Measurements from ENCODE around the gene NRXN2.

NRXN2 gene

DNA sequence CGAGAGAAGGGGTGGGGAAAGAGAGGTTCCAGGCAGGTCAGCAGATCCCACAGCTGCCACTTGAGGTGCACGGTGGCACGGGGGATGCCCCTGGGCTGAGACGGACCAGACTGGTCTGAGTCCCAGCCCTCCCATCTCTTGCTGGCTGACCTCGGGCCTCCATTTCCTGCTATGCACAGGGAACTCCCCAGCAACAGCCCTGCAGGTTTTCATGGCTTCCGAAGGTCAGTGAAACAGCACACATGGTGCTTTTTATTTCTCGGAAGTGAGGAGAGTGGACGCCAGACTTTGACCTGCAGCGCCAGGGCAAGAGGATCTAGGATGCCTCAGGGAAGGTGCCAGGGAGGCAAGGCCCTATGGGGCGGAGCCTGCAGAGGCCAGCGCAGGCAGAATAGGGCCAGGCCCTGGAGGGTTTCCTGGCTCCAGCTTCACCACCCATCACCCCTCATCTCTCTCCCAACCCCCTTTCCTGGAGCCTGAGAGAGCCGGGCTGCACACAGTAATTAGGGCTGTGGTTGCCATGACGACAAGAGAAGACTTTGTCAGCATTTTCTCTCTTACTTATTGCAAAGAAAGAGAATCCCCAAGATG, 102.5 kb downstream of the NRXN2 start:
- peak; percentile 58 for DNase-seq

- no peak for DNase-seq
Measured at GRCh38 chr11:64619811-64620380, 103.1 kb downstream of the NRXN2 start.

DNA sequence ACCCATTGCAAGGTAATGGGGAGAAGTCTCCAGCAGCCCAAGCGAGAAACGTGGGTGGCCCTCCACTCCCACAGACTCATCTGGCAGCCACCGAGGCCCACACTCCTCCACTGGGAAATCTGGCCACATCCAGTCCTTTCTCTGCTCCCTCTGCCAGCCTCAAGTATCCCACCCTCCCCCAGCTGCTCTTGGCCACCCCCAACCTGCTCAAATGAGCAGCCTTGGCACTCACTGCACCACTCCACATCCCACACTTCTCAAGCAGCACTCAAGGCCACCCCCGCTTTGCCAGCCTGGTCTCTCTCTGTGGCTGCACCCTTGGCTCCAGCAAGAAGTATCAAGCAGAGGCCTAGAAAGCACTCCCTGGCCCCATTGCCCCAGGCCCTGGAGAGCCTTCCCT, 103.8 kb downstream of the NRXN2 start:
- no peak for DNase-seq

GRCh38 chr11:64616817-64617216, 106.2 kb downstream of the NRXN2 start:
- no peak for DNase-seq

- DNase-seq: no peak
Measured at GRCh38 chr11:64614917-64615316, 108.1 kb downstream of the NRXN2 start.

DNA sequence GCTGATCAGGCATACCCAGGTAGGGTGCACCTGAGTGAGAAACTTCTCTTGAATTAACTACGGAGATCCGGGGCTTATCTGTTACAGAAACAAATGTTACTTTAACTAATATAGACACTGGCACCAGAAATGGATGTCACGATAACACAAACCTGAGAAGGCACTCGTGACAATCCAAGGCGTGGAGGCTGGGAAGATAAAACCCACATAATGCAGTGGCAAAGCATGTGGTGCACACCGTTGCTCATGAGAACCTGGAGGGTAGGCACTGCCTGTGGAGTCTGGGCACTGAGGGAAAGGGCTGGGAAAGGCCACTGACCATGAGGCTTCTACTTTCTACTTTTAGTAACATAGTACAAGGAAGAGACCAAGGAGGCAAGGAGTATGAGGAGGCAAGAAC, 109.3 kb downstream of the NRXN2 start:
- no peak for DNase-seq

GRCh38 chr11:64611869-64612646, 110.9 kb downstream of the NRXN2 start:
- no peak for DNase-seq

DNA sequence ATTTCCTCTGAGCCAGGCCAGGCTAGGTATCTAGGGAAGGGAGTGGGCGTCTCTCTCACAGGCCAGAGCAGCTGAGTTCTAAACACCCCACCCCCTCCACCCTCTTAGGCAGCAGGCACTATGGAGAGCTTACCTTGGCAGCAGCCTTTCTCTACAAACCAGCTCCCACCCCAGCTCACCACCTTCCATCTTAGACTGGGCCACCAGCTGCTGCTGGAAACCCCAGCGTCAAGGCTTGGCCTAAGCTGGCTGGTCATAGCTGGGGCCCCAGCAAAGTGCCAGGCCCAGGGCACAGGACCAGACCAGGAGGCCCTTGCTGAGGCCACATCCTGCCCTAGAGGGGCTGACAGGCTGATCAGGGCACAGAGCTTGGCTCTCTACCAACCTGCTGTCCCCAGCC, 111.8 kb downstream of the NRXN2 start:
- DNase-seq: no peak

DNA sequence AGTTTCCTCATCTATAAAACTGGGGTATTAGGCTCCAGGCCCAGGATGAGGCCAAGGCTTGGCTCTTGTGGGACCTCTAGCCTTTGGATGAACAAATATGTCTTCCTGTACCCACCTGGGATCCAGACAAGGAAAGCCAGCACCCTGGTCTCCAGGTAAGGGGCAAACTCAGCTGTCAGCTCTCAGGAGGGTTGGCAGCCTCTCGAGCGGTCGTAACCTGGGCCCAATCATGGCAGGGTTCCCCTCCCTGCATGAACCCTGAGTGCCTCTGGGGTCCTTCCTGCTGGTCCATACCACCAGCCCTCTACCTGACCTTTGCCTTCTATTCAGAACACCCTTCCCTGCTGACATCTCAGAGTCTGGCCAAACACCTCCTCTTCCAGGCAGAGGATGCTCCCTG, 112.4 kb downstream of the NRXN2 start:
- DNase-seq: no peak

DNA sequence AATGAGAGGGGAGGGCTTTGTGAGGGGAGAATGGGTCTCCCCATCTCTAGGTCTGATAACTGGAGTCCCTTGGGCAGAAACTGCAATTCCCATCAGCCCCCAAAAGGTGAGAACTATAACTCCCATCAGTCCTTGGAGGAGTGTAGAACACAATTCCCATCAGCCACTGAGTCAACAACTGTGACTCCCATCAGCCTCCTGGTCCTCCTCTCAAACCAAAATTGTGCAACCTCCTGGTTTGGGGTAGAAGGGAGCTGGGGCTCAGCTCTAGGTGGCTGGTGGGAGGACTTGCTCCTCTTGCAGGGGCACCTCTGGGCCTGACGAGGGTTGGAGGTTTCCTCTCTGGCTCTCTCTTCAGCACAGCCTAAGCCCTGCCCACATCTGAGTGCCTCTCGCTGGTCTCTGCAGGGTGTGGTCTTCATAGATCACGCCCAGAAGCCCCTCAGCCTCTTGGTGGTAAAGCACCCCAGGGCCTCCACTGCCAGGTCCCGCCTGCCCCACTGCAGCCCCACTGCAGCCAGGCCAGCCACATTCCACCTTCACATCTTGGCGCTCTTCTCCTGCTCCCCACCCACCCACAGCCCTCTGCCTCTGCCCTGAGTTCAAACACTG, 113.5 kb downstream of the NRXN2 start:
- DNase-seq: no peak

- DNase-seq: peak; percentile 9
Measured at GRCh38 chr11:64608636-64609035, 114.4 kb downstream of the NRXN2 start.

DNA sequence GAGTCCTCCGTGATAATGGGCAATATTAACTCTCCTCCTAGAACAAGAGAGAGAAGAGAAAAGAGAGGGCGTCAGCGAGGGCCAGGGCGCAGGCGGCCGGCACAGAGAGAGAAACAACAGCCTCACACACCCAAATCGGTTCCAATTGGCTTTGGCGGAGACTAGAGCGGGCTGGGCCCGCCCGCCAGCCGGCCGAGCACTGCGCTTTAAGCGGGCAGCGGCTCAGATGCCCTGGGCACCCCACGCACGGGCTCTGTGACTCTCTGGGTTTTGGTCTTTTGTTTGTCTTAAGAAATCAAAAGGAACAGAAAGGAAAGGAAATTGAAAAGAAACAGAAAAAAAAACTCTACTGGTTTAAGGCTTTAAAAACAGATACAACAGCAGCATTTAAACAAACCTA, 115.0 kb downstream of the NRXN2 start:
- DNase-seq: no peak

GRCh38 chr11:64607381-64607985, 115.5 kb downstream of the NRXN2 start:
- no peak for DNase-seq

DNA sequence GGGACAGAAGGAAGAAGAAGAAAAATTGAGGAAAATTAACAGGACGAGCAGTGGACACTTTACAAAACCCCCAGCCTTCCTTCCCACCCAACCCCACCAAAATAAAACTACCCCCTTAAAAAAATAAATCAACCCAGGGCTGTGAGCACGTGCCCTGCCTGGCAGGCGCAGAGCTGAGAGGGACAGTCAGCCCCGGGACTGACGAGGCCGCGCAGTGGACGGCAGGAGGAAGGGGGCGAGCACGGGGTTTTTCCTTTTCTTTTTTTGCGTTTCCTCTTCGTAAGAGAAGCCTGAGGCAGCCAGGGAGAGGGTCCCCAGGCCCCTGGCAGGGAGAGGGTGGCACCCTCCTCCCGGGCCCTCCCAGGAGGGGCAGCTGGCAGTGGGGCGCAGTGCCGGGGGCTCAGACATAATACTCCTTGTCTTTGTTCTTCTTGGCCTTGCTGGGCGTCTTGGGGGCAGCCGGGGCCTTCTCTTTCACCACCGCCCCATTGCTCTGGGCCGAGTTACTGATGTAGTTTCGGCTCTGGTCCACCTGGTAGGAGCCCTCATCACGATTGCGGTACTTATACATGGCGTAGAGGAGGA, 116.1 kb downstream of the NRXN2 start:
- DNase-seq: no peak

- DNase-seq: no peak
Measured at GRCh38 chr11:64605656-64606585, 117.1 kb downstream of the NRXN2 start.

DNA sequence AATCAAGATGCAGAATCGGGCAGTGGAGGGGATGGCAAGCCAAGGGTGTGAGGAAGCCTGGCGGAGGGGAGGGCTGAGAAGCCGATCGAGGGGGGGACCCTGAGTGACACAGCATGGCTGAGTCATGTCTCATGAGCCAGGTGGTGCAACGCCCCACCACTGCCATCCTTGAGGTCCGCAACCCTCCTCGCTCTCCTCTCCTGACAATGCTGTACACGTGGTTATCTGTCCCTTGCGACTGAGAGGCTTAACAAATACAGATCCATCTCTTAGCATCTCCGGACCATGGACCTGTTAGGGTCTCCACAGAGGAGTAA, 117.8 kb downstream of the NRXN2 start:
- DNase-seq: no peak

GRCh38 chr11:64604458-64605243, 118.3 kb downstream of the NRXN2 start:
- peak; percentile 17 for DNase-seq

DNA sequence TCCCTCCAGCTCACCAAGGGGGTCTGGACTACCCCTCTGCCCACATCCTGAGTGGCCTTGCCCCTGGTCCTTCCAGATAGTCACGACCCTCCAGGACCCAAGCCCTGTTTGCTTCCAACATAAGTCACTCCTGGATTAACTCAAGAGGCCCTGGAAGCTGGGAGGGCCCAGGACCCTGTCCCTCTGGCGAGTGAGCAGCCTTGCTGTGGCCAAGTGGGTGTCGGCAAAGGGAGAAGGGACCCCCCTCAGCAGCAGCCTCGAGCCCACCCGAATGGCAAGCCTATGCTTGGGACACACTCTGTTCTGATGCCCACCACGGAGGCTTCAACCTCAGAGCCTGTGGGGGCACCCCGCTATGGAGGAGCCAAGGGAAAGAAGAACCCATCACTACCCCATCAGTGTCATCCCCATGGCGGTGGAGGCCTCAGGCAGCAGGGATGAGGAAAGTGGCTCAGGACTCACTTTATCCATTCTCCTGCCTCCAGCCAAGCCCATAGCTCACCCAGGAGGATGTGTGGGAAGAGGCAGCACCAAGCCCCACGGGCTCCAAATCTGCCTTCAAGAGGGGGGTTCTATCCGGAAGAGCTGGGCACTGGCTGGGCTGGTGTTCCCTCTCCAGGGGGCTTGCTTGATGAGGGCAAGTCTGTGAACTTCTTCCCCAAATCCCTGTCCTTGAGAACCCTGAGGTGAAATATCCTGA, 119.4 kb downstream of the NRXN2 start:
- no peak for DNase-seq

DNA sequence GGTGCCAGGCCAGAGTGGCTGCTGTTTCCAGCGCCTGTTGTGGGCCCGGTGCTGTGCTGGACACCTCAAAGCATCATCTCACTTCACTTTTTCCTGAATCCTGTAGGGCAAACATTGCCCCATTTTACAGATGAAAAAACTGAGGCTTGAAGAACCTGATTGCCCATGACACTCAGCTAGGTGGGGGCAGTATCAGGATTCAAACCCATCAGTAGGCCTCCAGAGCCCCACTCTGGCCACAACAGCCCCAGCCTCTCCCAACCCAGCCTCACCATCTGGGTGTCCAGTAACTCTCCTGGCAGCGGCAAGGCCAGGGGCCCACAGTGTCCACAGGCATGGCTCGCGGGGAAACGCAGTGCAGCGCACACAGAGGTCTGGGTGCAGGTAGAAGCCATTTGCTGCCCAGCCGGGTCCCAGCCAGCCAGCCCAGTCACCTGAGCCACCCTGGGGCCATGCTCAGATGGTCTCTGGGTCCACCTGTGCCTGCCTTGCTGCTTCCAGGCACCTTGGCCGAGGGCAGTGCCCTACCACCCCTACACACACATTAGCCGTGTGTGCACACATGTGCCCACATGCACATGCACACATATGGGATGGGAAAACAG, 120.4 kb downstream of the NRXN2 start:
- no peak for DNase-seq
